GM21367 (cell line): ENCODE results near the gene AKAP7.

ENCODE experiments used
- ATAC-seq: cut with Tn5 transposase; IDR thresholded peaks from one replicate; pipeline ENCODE4 v1.9.1; 2021; ENCODE audit not compliant: unreplicated experiment

AKAP7 gene

GRCh38 chr6:131199568-131200272, 64.5 kb downstream of the AKAP7 start:
- ATAC-seq: peak; percentile 100

GRCh38 chr6:131205481-131206244, 70.4 kb downstream of the AKAP7 start:
- no peak for ATAC-seq

- no peak for ATAC-seq
Observed at GRCh38 chr6:131206463-131207251, 71.4 kb downstream of the AKAP7 start.

DNA sequence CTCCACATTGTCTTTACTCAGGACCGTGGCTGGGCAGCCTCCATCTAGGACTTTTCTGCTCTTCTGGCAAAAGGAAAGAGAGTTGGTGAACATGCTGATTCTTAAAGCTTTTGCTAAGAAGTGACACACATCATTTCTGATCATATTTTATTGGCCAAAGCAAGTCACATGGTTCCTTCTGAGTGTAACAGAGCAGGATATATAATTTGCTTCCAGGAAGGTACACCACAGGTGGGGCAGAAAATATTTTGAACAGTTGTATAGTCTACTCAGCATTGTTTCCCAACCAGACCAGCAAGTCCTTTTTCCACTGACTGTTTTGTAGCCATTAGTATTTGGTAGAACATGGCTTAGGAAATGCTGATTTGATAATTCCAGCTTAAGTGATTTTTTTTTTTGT, 73.5 kb downstream of the AKAP7 start:
- ATAC-seq: no peak

DNA sequence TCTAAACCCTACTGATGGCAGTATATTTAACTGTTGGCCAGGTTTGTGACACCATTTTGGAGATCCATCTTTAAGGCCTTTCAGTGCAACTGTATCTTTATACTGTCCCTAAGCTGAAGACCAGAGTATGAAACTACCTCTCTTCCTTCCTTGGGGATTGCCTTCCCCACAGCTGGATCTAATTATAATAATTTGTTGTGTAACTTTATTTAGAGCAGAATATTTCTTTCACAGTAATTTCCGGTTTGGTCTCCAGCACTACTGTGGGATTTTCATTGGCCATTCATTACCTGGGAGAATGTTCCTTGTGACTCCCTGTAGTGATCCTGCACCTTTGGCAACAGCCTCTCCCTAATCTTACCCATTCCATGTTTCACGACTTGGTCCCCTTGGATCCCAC, 75.2 kb downstream of the AKAP7 start:
- ATAC-seq: no peak

DNA sequence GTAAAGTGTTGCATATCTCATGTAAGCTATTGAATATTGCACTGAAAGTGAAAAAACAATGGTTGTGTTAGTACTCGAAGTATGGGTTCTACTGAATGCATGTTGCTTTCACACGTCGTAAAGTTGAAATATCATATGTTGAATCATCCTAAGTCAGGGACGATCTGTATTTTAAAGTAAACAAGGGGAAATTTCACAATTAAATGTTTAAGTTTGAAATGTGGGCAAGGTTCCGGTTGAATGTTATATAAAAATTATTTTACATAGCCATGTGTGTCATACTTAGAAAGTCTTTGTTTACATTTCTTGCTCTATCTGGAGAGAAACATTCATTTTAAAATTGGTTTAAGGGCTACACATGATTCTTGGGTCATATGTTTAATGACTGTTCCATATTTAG, 76.8 kb downstream of the AKAP7 start:
- no peak for ATAC-seq

DNA sequence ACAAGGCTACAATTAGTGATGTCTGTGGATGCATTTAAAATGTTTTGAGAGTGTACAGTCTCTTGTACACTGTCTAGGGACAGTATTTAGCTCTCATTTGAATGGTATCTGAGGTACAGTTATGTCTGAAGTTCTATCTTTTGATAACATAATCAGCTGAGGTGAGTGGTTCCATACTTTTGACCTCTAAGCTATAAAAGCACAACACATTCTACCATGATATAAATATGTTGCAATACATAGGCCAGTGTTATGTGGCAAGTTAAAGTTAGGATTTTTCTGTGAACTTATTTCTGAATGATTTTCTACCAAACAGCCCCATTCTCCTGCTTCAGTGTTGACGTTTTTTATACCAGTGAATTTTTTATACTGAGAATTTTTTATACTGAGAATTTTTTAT, 77.6 kb downstream of the AKAP7 start:
- no peak for ATAC-seq

DNA sequence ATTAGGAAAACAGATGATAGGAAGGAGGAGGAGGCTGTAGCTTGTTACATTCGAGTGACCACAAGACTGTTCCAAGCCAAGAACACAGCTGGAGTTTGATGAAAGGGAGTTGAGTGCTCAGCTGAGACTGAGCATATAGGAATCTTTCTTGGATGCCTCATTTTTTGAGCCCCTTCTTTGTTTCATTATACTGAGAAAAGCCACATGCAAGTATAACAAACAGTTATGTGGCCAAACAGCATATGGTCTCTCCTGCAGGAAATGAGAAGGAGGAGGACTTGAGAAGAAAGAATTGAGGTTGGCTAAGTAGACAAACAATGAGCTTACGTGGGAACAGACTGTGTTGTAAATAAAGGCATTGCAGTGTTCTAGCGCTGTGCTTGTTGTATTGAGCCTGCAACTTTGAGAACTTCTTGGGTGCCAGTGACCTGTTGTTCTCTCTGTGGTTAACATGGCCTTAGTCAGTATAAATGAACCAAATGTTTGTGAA, 78.3 kb downstream of the AKAP7 start:
- ATAC-seq: no peak

DNA sequence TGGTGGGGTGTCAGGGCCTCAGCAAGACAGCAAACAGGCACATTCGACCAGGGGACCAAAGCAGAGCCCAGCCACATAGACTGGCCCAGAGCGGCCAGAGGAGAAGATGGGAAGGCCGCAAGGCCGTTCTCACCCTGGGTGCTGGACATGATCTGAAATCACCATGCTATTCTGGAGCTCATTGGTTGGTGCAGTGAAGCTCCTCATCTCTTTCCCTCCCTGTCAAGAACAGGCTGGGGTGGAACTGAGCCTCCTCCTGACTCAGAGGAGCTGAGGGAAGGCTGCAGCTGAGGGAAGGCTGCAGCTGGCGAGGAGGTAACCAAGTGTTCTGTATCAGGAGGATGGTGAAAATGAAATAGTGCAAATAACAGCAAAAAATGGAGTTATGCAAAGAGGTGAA, 80.0 kb downstream of the AKAP7 start:
- ATAC-seq: no peak

DNA sequence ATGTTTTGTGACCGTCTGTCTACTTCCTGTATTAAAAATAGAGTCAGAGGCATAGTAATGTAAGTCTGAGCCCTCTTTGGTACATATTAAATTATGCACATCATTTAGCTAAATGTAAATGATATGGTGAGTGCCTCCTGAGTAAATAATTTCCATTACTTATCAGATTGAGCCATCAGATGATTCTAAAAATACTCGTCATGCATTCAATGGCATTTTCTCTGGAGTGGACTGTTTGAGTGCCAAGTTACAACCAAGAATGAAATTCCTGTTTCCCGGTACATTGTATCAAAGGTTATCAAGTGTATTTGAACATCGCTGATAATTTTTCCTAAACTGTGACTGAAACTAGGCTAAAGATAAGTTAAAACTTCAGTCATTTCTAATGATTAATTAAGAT, 81.0 kb downstream of the AKAP7 start:
- no peak for ATAC-seq

DNA sequence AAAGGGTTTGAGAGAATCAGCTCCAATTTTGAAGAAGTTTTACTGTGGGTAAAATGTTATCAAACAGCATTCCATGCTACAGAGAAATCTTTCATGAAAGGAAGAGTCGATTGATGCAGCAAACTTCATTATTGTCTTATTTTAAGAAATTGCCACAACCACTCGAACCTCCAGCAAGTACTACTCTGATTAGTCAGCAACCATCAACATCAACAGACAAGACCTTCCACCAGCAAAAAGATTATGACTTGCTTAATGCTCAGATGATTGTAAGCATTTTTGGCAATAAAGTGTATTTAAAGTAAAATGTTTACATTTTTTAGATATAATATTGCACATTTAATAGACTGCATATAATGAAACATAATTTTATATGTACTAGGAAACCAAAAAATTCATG, 87.5 kb downstream of the AKAP7 start:
- ATAC-seq: no peak

DNA sequence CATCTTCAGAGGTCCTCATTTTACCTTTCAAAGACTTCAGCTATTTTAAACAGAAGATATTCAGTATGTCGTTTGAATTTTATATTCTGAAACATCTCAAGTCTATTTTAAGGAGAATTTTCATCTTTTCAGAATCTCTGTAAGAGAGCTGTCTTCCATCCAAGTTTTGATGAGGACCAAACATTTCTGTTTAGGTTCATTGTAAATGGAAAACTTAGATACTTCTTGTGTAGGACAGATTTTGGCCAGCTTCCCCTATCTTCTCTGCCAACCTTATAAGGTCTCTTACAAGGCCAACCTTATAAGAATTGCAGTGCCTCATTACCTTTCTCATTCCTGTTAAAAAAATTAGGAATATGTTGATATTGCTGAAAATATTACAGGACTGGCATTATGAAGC, 88.1 kb downstream of the AKAP7 start:
- ATAC-seq: no peak

DNA sequence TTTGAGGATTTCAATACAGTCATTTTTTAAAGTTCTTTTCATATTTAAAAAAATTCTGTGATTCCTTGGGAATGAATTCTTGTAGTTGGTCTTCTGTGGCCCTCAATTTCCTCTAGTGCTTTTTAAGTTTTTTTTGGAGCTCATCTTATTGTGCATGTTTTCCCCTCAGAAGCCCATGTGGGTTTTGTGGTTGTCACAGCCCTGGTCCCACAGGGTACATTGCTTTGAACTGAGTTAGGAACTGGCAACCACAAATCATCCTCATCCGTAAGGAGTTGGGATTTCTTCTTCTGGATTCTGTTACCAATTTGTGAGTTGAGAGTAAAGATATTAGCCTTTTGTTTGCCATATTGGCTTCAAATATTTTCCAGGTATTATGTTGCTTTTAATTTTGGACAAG, 89.9 kb downstream of the AKAP7 start:
- ATAC-seq: no peak

- no peak for ATAC-seq
Observed at GRCh38 chr6:131225959-131226358, 90.7 kb downstream of the AKAP7 start.

DNA sequence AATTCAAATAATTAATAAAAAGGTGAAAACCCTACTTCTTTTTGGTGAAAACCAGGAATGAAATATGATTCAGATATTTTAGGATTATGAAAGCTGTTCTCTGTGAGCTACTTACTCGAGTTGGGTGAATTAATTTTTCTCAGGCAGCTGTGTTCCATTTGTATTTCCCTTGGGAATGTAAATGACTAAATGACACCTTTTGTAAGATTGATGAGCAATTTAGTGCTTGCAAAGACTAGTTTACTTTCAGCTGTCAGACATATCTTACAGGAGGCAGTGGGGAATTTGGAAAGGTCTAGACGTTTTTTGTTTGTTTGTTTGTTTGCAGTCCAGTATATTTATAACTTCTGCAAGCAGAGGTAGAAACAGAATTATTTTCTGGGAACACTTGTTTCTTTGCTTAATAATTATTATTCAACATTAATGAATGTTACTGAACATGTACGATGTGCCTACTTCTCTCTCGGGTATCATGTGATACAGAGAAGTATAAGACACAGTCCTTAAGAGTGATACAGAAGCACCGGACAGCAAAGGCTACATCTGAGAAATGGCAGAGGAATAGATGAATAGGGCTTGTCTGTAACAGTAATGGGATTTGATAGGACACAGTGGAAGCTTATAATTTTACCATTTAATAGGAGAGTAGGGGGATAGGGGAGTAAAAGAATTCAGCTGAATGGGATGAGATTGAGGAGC, 91.3 kb downstream of the AKAP7 start:
- no peak for ATAC-seq

- ATAC-seq: no peak
Observed at GRCh38 chr6:131227158-131227543, 91.9 kb downstream of the AKAP7 start.

DNA sequence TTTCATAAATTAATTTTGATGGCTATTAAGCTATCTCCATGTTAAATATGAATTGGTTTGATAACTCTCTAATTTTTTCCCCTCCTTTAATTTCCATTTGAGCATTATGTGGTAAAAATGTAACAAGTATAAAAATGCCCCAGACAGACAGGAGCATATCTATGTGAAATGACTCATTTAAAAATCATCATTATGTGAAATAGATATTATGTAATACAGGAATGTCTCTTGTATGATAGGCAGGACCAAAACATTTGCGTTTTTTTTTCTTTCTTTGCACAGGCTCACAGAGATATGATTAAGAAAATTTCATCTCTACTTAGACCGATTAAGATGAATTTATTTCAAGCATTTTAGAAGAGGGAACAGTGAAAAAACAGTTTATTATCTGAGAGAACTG, 95.8 kb downstream of the AKAP7 start:
- no peak for ATAC-seq

- ATAC-seq: no peak
Observed at GRCh38 chr6:131231891-131232290, 96.6 kb downstream of the AKAP7 start.

DNA sequence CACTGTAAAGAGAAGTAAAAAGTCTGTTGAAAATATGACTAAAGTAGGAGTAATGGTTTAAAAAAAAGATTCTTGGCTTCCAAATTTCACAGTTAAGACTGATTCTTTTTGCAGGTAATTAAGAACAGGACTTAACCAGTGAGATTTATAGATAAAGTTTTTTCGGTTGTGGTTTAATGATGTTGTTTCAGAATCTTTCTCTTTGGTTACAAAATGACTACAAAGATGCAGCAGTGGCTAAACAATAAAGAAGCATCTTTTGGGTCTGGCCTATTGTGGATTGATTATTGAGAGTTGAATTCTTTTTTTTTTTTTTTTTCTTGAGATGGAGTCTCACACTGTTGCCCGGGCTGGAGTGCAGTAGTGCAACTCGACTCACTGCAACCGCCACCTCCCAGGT, 109.7 kb downstream of the AKAP7 start:
- ATAC-seq: no peak

DNA sequence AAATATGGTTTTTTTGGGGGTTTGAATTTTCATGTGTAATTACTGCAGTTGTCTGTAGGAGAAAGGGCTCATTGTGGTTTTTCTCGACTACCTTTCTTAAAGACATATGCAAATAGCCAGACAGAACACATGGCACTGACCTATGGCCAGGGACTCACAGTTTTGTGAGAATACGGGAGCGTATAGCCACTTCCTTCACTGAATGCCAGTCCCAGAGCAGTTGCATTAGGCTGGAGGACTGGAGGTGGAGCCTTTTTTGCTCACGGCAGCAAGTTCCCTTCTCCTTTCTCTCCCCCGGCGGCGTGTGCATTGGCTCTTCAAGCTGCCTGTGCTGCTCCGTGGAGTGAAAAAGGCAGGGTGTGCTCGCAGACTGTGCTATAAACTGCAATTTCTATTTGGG, 114.9 kb downstream of the AKAP7 start:
- ATAC-seq: peak; percentile 70

- ATAC-seq: no peak
Observed at GRCh38 chr6:131250936-131251335, 115.7 kb downstream of the AKAP7 start.
